Prostate gland (tissue), 2 donors: ENCODE data around the gene DBX2.

Experiments
- CTCF ChIP-seq, 4 experiments: fragments of 200-600 bp in 2 of 4; fragments of 450-650 bp in 2 of 4; sonication (generic) in 2 of 4; IDR thresholded peaks; 1 replicate in 3 of 4; 2 replicates in 1 of 4; pipeline ENCODE4 v1.5.1; 2016 to 2019; ENCODE audit warnings: antibody characterized with exemption in 4 of 4, mild to moderate bottlenecking in 2 of 4, moderate library complexity in 2 of 4
- POLR2AphosphoS5 ChIP-seq: sonication (generic); formaldehyde crosslinking; IDR thresholded peaks from one replicate; pipeline ENCODE4 v1.6.1; 2017; ENCODE audit warnings: antibody characterized with exemption

GRCh38 chr12:45040977-45041376 lies 9.9 kb downstream of the DBX2 start:
- TF ChIP-seq CTCF (IDR thresholded peaks at IDR 0.05) (no peak), POLR2AphosphoS5 (no peak)
